GM06990 (cell line): Measurements from ENCODE around the gene NEK6.

Source experiments
- DNase-seq: peaks from one replicate; pipeline ENCODE4 v3.0.0-alpha.2; 2011; ENCODE audit not compliant: insufficient read length; ENCODE audit errors: extremely low read depth
- H3K27me3 ChIP-seq: replicated peaks from 2 replicates; pipeline ENCODE4 v1.6.0; 2011; ENCODE audit warnings: low read length; ENCODE audit not compliant: control insufficient read depth, insufficient read depth
- H3K36me3 ChIP-seq: 2 replicates; pipeline ENCODE4 v1.5.1; 2011; ENCODE audit warnings: low read length; ENCODE audit not compliant: control insufficient read depth, insufficient read depth
- H3K4me3 ChIP-seq: replicated peaks from 2 replicates; pipeline ENCODE4 v1.5.1; 2011; ENCODE audit warnings: low read depth, mild to moderate bottlenecking, control low read depth, low read length
- TF ChIP-seq, protein P1 (sequence below): IDR thresholded peaks from 2 replicates; pipeline ENCODE4 v1.5.1; 2011; ENCODE audit warnings: low read length, control low read depth, mild to moderate bottlenecking, inconsistent platforms; ENCODE audit not compliant: insufficient read depth, poor library complexity, severe bottlenecking

NEK6 gene

DNA sequence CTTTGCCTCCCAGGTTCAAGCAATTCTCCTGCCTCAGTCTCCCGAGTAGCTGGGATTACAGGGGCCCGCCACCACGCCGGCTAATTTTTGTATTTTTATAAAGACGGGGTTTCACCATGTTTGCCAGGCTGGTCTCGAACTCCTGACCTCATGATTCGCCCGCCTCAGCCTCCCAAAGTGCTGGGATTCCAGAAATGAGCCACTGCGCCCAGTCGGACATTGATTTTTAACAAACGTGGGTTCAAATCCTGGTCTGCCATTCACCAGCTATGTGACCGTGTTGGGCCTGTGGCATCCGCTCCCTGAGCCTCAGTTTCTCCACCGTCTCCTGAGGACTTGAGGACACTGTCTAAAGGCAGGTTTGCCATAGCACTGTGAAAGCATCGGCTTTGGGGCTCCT, 41.8 kb upstream of the NEK6 start:
- TF ChIP-seq, protein P1, sequence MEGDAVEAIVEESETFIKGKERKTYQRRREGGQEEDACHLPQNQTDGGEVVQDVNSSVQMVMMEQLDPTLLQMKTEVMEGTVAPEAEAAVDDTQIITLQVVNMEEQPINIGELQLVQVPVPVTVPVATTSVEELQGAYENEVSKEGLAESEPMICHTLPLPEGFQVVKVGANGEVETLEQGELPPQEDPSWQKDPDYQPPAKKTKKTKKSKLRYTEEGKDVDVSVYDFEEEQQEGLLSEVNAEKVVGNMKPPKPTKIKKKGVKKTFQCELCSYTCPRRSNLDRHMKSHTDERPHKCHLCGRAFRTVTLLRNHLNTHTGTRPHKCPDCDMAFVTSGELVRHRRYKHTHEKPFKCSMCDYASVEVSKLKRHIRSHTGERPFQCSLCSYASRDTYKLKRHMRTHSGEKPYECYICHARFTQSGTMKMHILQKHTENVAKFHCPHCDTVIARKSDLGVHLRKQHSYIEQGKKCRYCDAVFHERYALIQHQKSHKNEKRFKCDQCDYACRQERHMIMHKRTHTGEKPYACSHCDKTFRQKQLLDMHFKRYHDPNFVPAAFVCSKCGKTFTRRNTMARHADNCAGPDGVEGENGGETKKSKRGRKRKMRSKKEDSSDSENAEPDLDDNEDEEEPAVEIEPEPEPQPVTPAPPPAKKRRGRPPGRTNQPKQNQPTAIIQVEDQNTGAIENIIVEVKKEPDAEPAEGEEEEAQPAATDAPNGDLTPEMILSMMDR, result no peak
- no peak overlapping the region for H3K4me3 ChIP-seq
- H3K36me3 ChIP-seq, result no peaks in the 10 kb centered on the region
- no peaks in the 10 kb centered on the region for H3K27me3 ChIP-seq
- no peak for DNase-seq

DNA sequence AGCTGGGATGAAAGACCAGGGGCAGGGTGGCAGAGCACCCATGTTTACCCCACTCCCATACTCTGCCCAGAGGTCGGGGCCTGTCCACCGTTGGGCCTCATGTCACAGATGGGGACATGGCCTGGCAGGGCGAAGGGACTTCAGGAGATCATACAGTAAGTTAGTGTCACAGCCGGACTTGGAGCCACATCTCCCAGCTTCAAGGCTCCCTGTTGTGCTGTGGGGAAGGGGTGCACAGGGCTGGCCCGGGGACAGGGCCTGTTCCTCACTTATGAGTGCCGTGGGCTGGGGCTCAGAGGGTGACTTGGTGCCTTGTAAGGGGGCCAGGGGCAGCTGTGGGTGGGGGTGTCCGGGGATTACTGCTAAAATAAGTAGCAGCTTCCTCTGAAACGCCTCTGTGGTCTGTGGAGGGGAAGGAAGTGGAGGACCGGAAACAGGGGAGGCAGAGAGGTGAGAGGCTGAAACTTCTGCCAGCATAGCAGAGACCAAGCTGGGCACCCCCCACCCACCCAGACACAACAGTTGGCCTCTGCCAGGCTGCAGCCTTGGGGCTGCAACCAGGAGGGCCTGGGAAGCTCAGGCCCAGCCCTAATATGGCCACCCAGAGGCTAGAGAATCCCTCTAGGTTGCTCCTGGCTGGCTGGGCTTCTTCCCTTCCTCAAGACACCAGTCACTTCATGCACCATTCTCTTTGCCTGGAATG, 41.1 kb upstream of the NEK6 start:
- TF ChIP-seq, protein P1, result no peak
- Histone ChIP-seq H3K4me3 (peak overlapping the region; percentile 16), H3K36me3 (no peaks in the 10 kb centered on the region), H3K27me3 (no peaks in the 10 kb centered on the region)
- DNase-seq, result peak; percentile 87

DNA sequence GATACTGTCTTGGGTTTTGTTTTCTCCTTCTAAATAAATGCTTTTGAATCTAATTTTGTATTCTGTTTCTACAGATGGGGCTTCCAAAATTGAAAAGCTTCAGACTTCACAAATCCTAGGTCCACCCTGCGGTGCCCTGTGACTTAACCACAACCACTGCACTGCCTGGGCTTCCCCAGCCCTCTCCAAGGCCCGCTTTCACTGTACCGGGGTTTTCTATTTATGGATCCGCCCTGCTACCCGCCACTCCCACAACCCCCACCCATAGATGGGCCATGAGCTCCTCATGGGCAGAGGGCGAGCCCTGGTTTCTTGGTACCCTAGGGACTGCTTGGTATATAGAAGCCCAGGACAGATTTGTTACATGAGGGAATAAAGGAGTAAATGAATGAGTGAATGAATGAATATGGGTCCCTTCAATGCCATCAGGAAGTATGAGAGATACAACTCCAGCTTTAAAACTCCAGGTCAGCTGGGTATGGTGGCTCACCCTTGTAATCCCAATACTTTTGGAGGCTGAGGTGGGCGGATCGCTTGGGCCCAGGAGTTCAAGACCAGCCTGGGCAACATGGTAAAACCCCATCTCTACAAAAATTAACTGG, 39.8 kb upstream of the NEK6 start:
- no peak for DNase-seq
- TF ChIP-seq, protein P1, result no peak
- Histone ChIP-seq H3K27me3 (no peaks in the 10 kb centered on the region), H3K4me3 (no peak overlapping the region), H3K36me3 (no peaks in the 10 kb centered on the region)

DNA sequence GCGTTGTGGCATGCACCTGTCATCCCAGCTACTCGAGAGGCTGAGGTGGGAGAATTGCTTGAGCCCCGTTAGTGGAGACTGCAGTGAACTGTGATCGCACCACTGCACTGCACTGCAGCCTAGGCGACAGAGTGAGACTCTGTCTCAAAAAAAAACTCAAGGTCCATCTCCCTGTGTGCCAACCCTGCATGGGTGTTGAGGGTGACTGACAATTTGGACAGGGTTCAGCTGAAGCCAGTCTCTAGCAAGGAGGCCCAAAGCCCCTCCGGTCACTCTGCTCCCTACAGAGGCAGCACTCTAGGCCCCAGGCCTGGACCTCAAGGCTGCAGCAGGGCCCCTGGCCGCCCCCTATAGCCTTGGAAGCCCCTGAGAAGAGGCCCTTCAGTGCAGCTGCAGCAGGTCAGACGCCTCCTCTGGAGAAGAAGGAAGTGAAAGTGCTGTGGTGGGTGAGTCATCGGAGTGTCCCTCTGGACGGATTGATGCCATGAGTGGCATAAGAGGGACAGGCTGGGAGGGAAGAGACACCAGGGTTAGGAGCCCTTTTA, 39.2 kb upstream of the NEK6 start:
- DNase-seq, result peak; percentile 88
- TF ChIP-seq, protein P1, result no peak
- Histone ChIP-seq H3K4me3 (no peak overlapping the region), H3K36me3 (no peaks in the 10 kb centered on the region), H3K27me3 (no peaks in the 10 kb centered on the region)

DNA sequence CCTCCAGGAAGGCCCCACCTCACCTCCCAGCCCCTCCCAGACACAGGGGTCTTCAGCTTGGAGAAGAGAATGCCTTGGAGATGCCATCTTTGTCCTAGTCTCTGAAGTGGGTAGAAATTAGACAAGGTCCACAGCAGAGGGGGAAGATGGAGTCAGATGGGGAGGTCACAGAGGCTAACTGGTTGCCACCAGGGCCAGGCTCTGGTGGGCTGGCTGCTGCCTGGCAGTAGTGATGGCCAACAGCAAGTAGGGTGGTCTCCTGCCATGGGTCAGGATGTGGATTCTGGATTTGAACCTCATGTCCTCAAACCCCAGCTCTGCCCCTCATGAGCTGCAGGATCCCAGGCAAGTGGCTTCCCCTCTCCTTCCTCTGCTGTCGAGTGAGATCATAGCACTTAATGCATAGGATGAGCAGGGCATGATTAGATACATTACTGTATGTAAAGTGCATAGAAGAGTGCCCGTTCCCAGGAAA, 38.7 kb upstream of the NEK6 start:
- Histone ChIP-seq H3K36me3 (no peaks in the 10 kb centered on the region), H3K27me3 (no peaks in the 10 kb centered on the region), H3K4me3 (no peak overlapping the region)
- DNase-seq, result no peak
- TF ChIP-seq, protein P1, result no peak
